T-helper 9 cell (primary cell): ENCODE data around the gene HNRNPU.
"Not testable (repeated sequence)": the region's sequence is repeated elsewhere in the genome, so short reads cannot be mapped to it uniquely, and the experiment has no call there.

Experiments
- DNase-seq: peaks from one replicate; pipeline ENCODE4 v3.0.0-alpha.2; 2020

Gene HNRNPU

DNA sequence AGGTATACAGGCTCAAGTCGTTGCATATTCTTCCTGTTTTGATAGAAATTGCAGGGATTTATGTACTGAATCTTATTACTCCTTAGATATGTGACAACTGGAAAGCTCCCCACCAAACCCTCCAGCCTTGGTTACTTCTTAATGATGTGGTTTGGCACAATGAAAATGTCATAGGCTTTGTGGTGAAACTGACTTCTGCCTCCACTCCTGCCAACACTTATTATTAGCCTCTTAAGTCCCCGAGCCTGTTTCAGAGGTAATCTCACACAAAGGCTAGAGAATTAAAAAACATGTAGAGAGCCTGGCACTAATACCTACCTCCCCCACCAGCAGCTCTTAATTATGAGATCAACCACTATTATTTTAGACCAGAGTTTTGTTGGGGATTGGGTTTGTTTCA is 24.7 kb downstream of the HNRNPU start:
- DNase-seq: no peak

DNA sequence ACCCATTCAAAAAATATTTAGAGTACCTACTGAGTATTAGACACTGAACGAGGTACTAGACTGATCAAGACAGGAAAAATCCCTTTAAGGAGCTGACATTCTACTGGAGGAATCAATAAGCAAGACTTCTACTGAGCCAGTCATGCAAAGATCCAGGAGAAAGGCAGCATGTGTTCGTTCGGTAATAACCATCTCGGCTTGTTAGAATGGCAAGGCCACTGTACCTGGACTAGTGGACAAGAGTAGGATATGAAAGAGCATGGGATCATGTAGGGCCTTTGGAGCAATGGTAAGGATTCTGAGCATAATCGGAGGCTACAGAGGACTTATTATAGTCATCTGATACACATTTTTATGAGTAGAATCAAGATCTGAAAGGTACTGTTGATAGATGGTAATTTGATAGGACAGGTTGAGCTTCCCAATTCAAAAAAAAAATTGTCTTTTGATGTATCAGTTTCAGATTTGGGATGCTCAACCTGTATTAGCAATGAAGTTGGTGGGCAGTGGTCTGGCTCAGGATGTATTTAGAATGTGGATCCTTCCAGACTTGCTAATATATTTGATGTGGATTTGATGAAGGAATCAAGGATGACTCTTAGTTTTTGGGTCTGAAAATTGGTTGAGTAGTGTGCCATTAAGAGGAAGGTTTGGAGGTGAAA is 26.6 kb downstream of the HNRNPU start:
- DNase-seq: no peak

- no peak for DNase-seq
These were observed 27.8 kb downstream of the HNRNPU start for GRCh38 chr1:244836584-244836983.

- no peak for DNase-seq
These were observed 28.2 kb downstream of the HNRNPU start for GRCh38 chr1:244836135-244836521.

DNA sequence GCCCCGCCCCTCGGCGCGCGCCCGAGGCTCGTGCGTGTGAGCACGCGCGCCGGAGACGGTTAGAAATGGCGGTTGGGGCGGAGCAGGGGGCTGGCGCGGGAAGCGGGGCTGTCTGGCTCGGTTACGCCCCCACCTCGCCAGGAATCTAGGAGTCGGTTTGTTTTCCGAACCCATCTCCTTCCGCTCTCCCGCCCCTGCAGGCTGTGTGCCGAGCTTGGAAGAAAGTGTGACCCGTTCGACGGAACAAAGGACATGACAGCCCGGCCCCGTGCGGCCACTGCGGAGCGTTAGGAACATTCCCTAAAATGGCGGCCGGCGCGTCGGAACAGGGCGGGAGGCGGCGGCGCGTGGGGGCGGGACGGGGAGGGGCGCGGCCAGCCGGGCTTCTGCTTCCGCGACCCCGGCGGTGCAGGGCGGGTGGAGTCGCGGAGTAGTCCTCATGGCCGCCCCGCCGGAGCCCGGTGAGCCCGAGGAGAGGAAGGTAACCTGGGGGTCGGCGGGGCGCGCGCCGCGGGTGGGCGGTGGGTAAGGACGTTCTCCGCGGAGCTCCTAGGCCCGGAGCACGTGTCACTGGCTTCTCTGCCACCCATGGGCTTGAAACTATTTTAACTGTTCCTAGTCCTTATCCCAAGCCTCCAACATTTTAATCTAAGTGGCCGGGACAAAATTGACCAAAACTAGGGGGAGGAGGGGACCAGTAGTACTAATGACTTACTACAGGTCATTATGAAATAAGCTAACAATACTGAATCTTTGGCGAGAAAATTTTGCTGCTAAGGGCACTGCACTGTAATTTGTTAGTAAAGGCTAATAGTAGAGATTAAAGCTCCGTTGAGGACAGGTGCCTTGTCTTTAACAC is 28.8 kb downstream of the HNRNPU start, which contains the start of gene COX20:
Gene COX20 (plus strand): TSS at position 383 of the 859 bp plus-strand sequence. CDS start 57 bp downstream, at position 440.
- DNase-seq: peak; percentile 83

DNA sequence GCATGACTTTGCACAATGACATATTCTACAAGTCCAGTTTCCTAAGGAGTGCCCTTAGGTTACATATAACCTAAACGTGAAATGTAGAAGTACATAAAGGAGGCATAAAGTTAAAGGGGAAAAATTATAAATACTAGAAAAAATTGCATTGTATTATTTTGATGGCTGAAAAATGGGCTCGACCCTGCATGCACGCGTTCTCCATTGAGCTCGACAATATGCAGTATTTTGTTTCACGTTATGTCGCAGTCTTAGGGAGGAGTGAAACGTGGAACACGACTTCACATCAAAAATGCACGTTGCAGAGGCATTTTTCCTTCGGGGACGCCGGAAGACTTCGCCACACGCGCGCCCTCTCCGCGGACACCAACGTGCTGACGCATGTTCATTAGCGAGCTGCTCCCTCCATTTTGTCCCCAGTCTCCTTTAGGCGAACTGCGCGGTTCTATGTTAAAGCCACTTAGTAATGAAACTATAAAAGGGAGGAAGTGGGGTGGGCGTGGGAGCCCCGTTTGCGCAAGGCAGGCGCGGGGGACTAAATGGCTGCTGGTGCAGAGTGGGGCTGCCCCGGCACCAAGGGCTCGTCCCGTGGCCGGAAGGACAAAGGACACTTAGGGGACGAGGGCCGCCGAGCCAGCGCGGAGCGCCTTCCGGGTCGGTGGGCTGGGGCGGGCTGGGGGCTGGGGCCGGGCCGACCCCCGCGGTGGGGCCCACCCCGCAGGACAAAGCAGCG is 29.6 kb downstream of the HNRNPU start:
- peak; percentile 76 for DNase-seq

DNA sequence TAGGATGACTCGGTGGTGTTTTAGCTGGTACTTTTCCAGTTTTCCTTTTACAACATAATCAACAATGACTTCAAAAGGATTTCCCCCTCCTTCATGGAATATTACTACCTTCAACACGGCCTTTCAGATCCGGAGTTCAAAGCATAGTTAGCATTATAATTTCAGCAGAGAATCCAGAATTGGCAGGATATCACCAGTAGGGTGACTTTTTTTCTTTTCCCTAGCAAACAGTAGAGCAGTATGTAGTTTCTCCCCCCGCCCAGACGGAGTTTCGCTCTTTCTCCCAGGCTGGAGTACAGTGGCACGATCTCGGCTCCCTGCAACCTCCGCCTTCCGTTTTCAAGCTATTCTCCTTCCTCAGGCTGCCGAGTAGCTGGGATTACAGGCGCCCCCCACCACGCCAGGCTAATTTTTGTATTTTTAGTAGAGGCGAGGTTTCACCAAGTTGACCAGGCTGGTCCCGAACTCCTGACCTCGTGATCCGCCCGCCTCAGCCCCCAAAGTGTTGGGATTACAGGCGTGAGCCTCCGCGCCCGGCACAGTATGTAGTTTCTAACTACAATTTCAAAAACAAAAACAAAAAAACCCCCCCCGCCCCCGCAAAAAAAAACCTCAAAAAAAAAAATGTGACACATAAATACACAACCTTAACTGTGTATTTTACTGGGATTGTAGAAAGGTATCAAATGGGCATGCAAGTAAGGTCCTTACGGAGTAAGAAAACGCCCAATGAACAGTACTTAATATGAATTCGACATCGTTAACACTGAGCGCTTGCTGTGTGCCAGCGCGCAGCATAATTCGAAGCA is 30.4 kb downstream of the HNRNPU start:
- DNase-seq: peak; percentile 36

DNA sequence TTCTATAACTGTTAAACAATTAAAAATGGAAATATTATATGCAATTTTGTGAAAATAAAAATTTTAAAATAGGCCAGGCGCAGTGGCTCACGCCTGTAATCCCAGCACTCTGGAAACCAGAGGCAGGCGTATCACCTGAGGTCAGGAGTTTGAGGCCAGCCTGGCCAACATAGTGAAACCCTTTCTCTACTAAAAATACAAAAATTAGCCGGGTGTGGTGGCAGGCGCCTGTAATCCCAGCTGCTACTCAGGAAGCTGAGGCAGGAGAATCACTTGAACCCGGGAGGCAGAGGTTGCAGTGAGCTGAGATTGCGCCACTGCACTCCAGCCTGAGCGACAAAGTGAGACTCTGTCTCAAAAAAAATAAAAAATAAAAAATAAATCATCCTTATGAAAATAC is 31.1 kb downstream of the HNRNPU start:
- not testable (repeated sequence) for DNase-seq

DNA sequence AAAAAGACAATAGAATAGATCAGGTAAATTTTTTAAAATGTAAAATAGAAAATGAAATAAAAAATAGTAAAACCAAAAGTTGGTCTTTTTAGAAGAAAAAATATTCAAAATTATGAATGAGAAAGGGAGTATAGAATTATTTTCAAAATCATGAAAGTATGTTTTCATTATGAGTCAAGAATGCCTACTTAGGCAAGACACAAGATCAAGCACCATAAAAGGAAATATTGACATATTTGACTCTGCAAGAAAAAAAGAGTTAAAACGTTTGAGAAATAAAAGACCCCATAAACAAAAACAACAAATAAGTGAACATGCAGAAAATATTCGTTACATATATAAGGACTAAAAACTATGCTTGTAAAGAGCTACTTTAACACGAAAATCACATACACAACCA is 33.7 kb downstream of the HNRNPU start:
- no peak for DNase-seq

GRCh38 chr1:244826712-244827111 is 37.6 kb downstream of the HNRNPU start:
- no peak for DNase-seq

- no peak for DNase-seq
These were observed 41.5 kb downstream of the HNRNPU start for GRCh38 chr1:244822878-244823277.

DNA sequence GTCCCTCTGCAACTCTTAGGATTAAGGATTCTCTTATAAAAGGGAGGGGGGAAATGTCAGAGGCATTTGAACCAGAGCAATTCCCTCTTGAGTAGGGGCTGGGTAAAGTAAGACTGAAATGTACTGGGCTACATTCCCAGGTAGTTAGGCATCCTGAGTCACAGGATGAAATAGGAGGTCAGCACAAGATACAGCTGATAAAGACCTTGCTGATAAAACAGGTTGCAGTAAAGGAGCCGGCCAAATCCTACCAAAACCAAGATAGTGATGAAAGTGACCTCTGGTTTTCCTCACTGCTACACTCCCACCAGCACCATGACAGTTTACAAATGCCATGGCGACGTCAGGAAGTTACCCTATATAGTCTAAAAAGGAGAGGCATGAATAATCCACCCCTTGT is 43.2 kb downstream of the HNRNPU start:
- no peak for DNase-seq

GRCh38 chr1:244820131-244820530 is 44.2 kb downstream of the HNRNPU start:
- DNase-seq: no peak

DNA sequence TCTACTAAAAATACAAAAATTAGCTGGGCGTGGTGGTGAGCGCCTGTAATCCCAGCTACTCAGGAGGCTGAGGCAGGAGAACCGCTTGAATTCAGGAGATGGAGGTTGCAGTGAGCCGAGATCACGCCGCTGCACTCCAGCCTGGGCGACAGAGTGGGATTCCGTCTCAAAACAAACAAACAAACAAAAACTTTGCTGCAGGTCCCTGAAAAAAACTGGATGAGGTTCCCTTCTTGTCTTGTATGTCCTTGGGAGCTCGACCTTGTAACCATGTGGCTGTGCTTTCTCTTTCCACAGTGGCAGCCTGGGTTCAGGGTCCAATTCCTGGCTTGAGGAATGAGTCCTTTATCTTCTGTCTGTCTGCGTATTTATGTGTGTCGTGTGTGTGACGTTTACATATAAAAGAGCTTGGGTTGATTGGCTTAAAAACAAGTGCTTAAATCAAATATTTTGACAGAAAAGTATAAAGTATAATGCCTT is 46.9 kb downstream of the HNRNPU start:
- DNase-seq: no peak

DNA sequence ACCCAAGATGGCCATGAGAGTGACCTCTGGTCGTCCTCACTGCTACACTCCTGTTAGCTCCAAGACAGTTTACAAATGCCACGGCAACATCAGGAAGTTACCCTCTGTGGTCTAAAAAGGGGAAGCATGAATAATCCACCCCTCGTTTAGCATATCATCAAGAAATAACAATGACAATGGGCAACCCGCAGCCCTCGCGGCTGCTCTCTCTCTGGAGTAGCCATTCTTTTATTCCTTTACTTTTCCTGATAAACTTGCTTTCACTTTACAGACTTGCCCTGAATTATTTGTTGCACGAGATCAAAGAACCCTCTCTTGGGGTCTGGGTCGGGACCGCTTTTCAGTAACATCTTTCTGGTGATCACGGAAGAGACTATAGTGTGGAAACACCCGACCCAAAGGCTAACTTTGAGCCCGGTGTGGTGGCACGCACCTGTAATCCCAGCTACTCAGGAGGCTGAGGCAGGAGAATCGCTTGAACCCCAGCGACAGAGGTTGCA is 48.7 kb downstream of the HNRNPU start:
- no peak for DNase-seq

GRCh38 chr1:244813327-244813726 is 51.0 kb downstream of the HNRNPU start:
- no peak for DNase-seq

GRCh38 chr1:244810221-244810620 is 54.1 kb downstream of the HNRNPU start:
- no peak for DNase-seq

DNA sequence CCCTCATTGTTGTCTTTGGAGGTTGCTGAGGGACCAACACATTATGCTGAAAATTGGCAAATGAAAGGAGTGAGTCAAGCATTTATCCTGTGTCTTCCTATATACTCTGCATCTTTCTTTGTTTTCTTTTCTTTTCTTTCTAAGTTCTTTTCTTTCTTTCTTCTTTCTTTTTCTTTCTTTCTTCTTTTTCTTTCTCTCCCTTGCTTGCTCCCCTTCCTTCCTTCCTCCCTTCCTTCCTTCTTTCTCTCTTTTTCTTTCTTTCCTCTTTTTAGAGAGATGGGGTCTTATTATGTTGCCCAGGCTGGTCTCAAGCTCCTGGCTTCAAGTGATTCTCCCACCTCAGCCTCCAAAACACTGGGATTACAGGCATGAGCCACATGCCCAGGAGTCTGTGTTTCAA is 57.2 kb downstream of the HNRNPU start:
- DNase-seq: no peak

DNA sequence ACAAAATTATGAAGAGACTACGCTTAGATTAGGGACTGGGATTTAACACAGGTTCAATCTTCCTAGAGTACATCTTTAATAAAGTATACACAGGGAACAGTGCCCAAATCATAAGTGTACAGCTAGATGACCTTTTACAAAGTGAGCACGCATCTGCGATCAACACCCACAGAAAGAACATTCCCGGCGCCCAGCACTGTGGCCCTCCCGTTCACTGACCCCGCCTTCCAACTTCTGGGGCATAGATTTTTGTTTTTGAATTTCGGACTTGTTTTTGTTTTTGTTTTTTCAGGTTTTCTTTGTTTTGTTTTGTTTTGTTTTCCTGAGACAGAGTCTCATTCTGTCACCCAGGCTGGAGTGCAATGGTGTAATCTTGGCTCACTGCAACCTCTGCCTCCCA is 59.5 kb downstream of the HNRNPU start:
- no peak for DNase-seq

DNA sequence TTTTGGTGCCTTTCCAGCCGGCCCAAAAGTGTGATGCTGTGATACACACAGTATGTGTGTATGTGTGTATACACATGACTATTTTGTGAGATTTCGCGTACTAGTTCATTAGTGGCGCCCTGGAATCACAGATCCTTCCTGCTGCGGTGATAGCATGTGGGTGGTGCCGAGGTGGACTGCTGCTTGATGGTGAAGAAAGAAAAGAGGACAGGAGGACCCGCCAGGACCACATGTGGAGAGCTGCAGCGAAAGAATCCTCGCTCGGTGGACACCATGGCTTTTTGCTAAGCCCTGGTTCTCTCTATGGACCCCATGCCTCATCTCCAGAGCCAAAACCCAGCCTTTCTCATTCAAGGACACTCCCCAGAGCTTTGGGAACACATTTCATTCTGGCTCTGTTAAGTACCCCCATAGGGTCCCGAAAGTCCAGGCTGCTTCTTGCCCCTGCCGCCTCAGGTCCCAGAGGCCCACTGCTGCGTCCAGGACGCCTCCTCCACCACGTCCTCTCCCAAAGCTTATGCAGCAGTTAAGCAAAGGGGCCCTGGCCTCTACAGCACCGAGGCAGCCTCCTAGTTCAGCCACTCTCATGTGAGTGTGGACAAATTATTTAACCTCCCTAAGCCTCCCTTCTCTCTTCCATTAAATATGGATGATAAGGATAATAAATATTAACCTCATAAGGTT is 61.6 kb downstream of the HNRNPU start:
- DNase-seq: no peak

DNA sequence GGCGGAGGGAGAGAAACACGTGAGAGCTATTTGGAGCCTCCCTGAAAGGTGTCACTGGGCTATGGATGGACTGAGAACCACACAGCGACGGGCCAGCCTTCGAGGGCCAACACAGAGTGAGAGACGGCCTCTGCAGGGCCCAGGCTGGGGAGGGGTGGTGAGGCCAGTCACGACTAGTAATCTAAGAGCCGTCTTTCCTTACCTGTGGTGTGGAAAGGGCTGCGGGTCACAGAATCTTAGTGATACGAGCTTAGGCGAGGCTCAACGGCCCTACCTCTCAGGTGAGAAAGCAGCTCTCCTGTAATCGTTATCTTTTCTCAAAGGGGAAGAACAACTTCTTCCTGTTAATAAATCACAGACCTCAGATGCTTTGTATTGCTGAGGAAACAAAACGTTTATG is 62.3 kb downstream of the HNRNPU start:
- no peak for DNase-seq

GRCh38 chr1:244801246-244801645 is 63.1 kb downstream of the HNRNPU start:
- peak; percentile 29 for DNase-seq
